ENCODE data around the gene GRIA1.

- TF ChIP-seq CTCF (IDR thresholded peaks at IDR 0.05) (no peak), POLR2A (IDR thresholded peaks at IDR 0.05) (no peak)
Measured at GRCh38 chr5:153459051-153459743, 31.3 kb upstream of the GRIA1 start.
